ENCODE data around the gene PROM1. TPM values are rescaled to one million over a fixed set of nuclear protein-coding genes. Genes with fewer than 3 reads are reported as not detected.

The PROM1 gene
- total and polyA plus RNA-seq, 4 donors, result 1.2 to 5.2 (median 3.7) TPM

GRCh38 chr4:15955670-15956069, 128.2 kb downstream of the PROM1 start:
- H3K4me3 ChIP-seq (ENCODE audit: low read depth in 1 of 3, low read length in 3 of 3), result no peak overlapping the region
- TF ChIP-seq RXRA (IDR thresholded peaks at IDR 0.05) (no peak), SP1 (IDR thresholded peaks at IDR 0.05) (no peak), EGR1 (IDR thresholded peaks at IDR 0.05; ENCODE audit: low read depth in 2 of 2) (no peak), ZBTB33 (IDR thresholded peaks at IDR 0.05) (no peak), HNF4A (conservative IDR thresholded peaks at IDR 0.05) (no peak), CTCF (IDR thresholded peaks at IDR 0.05; ENCODE audit: low read depth, low read length, missing input control) (no peak)
- no peak for DNase-seq (ENCODE audit: low spot score)
- 89% methylated on average over 3 of the region's 3 CpGs for WGBS
- H3K4me1 ChIP-seq (ENCODE audit: control insufficient read depth in 4 of 4, insufficient read depth in 4 of 4, low read length in 3 of 4), result peaks cover 0 to 3% (median 2%) of the 10 kb centered on the region in 4 donors
- no peaks in the 10 kb centered on the region for H3K36me3 ChIP-seq (ENCODE audit: control insufficient read depth in 4 of 4, insufficient read depth in 3 of 4, low read depth in 1 of 4, low read length in 3 of 4)
- no peaks in the 10 kb centered on the region for H3K9me3 ChIP-seq (ENCODE audit: control insufficient read depth in 4 of 4, low read length in 3 of 4)
- H3K27ac ChIP-seq (ENCODE audit: low read depth in 1 of 2, low read length in 2 of 2), result no peak overlapping the region
- H3K27me3 ChIP-seq (ENCODE audit: control insufficient read depth in 4 of 4, insufficient read depth in 4 of 4, low read length in 3 of 4), result no peaks in the 10 kb centered on the region
- no peak overlapping the region for H3K9ac ChIP-seq (ENCODE audit: low read depth in 1 of 2, low read length in 2 of 2)

GRCh38 chr4:15953625-15954024, 130.2 kb downstream of the PROM1 start:
- no peak overlapping the region for H3K4me3 ChIP-seq (ENCODE audit: low read depth in 1 of 3, low read length in 3 of 3)
- H3K9ac ChIP-seq (ENCODE audit: low read depth in 1 of 2, low read length in 2 of 2), result no peak overlapping the region
- TF ChIP-seq GABPA (IDR thresholded peaks at IDR 0.05 in 1 of 2, conservative IDR thresholded peaks at IDR 0.05 in 1 of 2), result no peak
- TF ChIP-seq TAF1 (conservative IDR thresholded peaks at IDR 0.05), result no peak
- TF ChIP-seq MAX (IDR thresholded peaks at IDR 0.05), result no peak
- TF ChIP-seq RXRA (IDR thresholded peaks at IDR 0.05), result no peak
- no peak for TF ChIP-seq YY1 (IDR thresholded peaks at IDR 0.05)
- no peak for TF ChIP-seq ZBTB33 (IDR thresholded peaks at IDR 0.05)
- TF ChIP-seq RAD21 (IDR thresholded peaks at IDR 0.05), result no peak
- TF ChIP-seq FOXA2 (IDR thresholded peaks at IDR 0.05), result no peak
- TF ChIP-seq SP1 (IDR thresholded peaks at IDR 0.05), result no peak
- TF ChIP-seq HNF4G (IDR thresholded peaks at IDR 0.05), result no peak
- TF ChIP-seq ATF3 (IDR thresholded peaks at IDR 0.05), result no peak
- no peak for TF ChIP-seq NR2F2 (IDR thresholded peaks at IDR 0.05)
- TF ChIP-seq REST (IDR thresholded peaks at IDR 0.05), result no peak
- TF ChIP-seq CTCF (IDR thresholded peaks at IDR 0.05; ENCODE audit: low read depth, low read length, missing input control), result no peak
- TF ChIP-seq JUND (IDR thresholded peaks at IDR 0.05), result no peak
- TF ChIP-seq EGR1 (IDR thresholded peaks at IDR 0.05; ENCODE audit: low read depth in 2 of 2), result no peak
- no peak for TF ChIP-seq HNF4A (conservative IDR thresholded peaks at IDR 0.05)
- TF ChIP-seq FOXA1 (IDR thresholded peaks at IDR 0.05), result no peak
- H3K27ac ChIP-seq (ENCODE audit: low read depth in 1 of 2, low read length in 2 of 2), result no peak overlapping the region
- no peak for DNase-seq (ENCODE audit: low spot score)
- H3K27me3 ChIP-seq (ENCODE audit: control insufficient read depth in 4 of 4, insufficient read depth in 4 of 4, low read length in 3 of 4), result no peaks in the 10 kb centered on the region
- peaks cover 0 to 3% (median 2%) of the 10 kb centered on the region in 4 donors for H3K4me1 ChIP-seq (ENCODE audit: control insufficient read depth in 4 of 4, insufficient read depth in 4 of 4, low read length in 3 of 4)
- H3K9me3 ChIP-seq (ENCODE audit: control insufficient read depth in 4 of 4, low read length in 3 of 4), result no peaks in the 10 kb centered on the region
- 68% methylated on average over 5 of the region's 5 CpGs for WGBS
- no peaks in the 10 kb centered on the region for H3K36me3 ChIP-seq (ENCODE audit: control insufficient read depth in 4 of 4, insufficient read depth in 3 of 4, low read depth in 1 of 4, low read length in 3 of 4)
